ENCODE data around the gene GPR84.

Gene GPR84

GRCh38 chr12:54387114-54387467, 22.8 kb upstream of the GPR84 start:
- DNase-seq (ENCODE audit: low read depth): no peak
- no peak for TF ChIP-seq CTCF (conservative IDR thresholded peaks at IDR 0.05; ENCODE audit: low read depth, low read length)
- no peak overlapping the region for H3K4me3 ChIP-seq (ENCODE audit: low read depth, low read length)

- no peak for DNase-seq (ENCODE audit: low read depth)
Observed at GRCh38 chr12:54386403-54387113, 22.3 kb upstream of the GPR84 start.

GRCh38 chr12:54385251-54385914, 21.1 kb upstream of the GPR84 start:
- no peak for TF ChIP-seq CTCF (conservative IDR thresholded peaks at IDR 0.05; ENCODE audit: low read depth, low read length)
- DNase-seq (ENCODE audit: low read depth): no peak
- H3K4me3 ChIP-seq (ENCODE audit: low read depth, low read length): no peak overlapping the region

More at GRCh38 chr12:54386403-54387113, 22.3 kb upstream of the GPR84 start:
- H3K4me3 ChIP-seq (ENCODE audit: low read depth, low read length): no peak overlapping the region
- TF ChIP-seq CTCF (conservative IDR thresholded peaks at IDR 0.05; ENCODE audit: low read depth, low read length): no peak

GRCh38 chr12:54384591-54385041, 20.3 kb upstream of the GPR84 start, which contains the start of gene ZNF385A:
Gene ZNF385A, minus strand, starts transcription at chr12:54384733. Its CDS starts 219 bp downstream, at chr12:54384514.
- no peak within 1 kb of the TSS for H3K4me3 ChIP-seq (ENCODE audit: low read depth, low read length)
- TF ChIP-seq CTCF (conservative IDR thresholded peaks at IDR 0.05; ENCODE audit: low read depth, low read length): no peak
- no peak for DNase-seq (ENCODE audit: low read depth)

GRCh38 chr12:54383041-54383609, 18.8 kb upstream of the GPR84 start:
- no peak for TF ChIP-seq CTCF (conservative IDR thresholded peaks at IDR 0.05; ENCODE audit: low read depth, low read length)
- DNase-seq (ENCODE audit: low read depth): peak; percentile 82
- H3K4me3 ChIP-seq (ENCODE audit: low read depth, low read length): no peak overlapping the region

GRCh38 chr12:54381136-54381535, 16.9 kb upstream of the GPR84 start:
- no peak overlapping the region for H3K4me3 ChIP-seq (ENCODE audit: low read depth, low read length)
- DNase-seq (ENCODE audit: low read depth): no peak
- TF ChIP-seq CTCF (conservative IDR thresholded peaks at IDR 0.05; ENCODE audit: low read depth, low read length): no peak
